Measurements from ENCODE around the gene ZGRF1.
A peak's percentile ranks its signal among the peaks of the same experiment; 100 is the strongest.

Gene ZGRF1

GRCh38 chr4:112594993-112595392 lies 41.7 kb downstream of the ZGRF1 start:
- no peak for TF ChIP-seq CTCF (conservative IDR thresholded peaks at IDR 0.05; ENCODE audit: low read depth, low read length)

GRCh38 chr4:112593438-112594133 lies 43.1 kb downstream of the ZGRF1 start:
- no peak for TF ChIP-seq CTCF (conservative IDR thresholded peaks at IDR 0.05; ENCODE audit: low read depth, low read length)
- DNase-seq (ENCODE audit: low read depth): no peak
- H3K4me3 ChIP-seq (ENCODE audit: low read depth, low read length): no peak overlapping the region

More at GRCh38 chr4:112594993-112595392, 41.7 kb downstream of the ZGRF1 start:
- no peak for DNase-seq (ENCODE audit: low read depth)
- no peak overlapping the region for H3K4me3 ChIP-seq (ENCODE audit: low read depth, low read length)

- no peak for DNase-seq (ENCODE audit: low read depth)
- H3K4me3 ChIP-seq (ENCODE audit: low read depth, low read length): no peak overlapping the region
- TF ChIP-seq CTCF (conservative IDR thresholded peaks at IDR 0.05; ENCODE audit: low read depth, low read length): no peak
Observed at GRCh38 chr4:112592717-112593116, 44.0 kb downstream of the ZGRF1 start.

- H3K4me3 ChIP-seq (ENCODE audit: low read depth, low read length): no peak overlapping the region
- no peak for TF ChIP-seq CTCF (conservative IDR thresholded peaks at IDR 0.05; ENCODE audit: low read depth, low read length)
- no peak for DNase-seq (ENCODE audit: low read depth)
Observed at GRCh38 chr4:112591593-112591992, 45.1 kb downstream of the ZGRF1 start.

GRCh38 chr4:112589206-112589605 lies 47.5 kb downstream of the ZGRF1 start:
- peak; percentile 70 for DNase-seq (ENCODE audit: low read depth)
- no peak for TF ChIP-seq CTCF (conservative IDR thresholded peaks at IDR 0.05; ENCODE audit: low read depth, low read length)
- H3K4me3 ChIP-seq (ENCODE audit: low read depth, low read length): no peak overlapping the region

GRCh38 chr4:112585977-112586736 lies 50.6 kb downstream of the ZGRF1 start:
- no peak for DNase-seq (ENCODE audit: low read depth)
- TF ChIP-seq CTCF (conservative IDR thresholded peaks at IDR 0.05; ENCODE audit: low read depth, low read length): no peak

More at GRCh38 chr4:112585977-112586736, 50.6 kb downstream of the ZGRF1 start:
- no peak overlapping the region for H3K4me3 ChIP-seq (ENCODE audit: low read depth, low read length)
